GM19455 (cell line): Measurements from ENCODE around the gene GAB2.

Experiments
- ATAC-seq: cut with Tn5 transposase; IDR thresholded peaks from one replicate; pipeline ENCODE4 v1.9.1; 2021; ENCODE audit not compliant: unreplicated experiment

The GAB2 gene

DNA sequence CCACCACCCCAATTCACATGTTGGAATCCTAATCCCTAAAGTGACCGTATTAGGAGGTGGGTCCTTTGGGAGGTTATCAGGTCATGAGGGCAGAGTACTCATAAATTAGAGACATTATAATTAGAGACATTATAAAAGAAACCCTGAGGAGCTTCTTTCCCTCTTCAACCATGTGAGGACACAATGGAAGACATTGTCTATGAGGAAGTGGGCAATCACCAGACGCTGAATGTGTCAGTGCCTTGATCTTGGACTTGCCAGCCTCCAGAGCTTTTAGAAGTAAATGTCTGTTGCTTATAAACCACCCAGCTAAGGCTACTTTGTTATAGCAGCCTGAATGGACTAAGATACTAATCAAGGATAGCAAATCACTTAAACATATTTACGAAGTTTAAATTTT is 14.8 kb downstream of the GAB2 start:
- no peak for ATAC-seq

DNA sequence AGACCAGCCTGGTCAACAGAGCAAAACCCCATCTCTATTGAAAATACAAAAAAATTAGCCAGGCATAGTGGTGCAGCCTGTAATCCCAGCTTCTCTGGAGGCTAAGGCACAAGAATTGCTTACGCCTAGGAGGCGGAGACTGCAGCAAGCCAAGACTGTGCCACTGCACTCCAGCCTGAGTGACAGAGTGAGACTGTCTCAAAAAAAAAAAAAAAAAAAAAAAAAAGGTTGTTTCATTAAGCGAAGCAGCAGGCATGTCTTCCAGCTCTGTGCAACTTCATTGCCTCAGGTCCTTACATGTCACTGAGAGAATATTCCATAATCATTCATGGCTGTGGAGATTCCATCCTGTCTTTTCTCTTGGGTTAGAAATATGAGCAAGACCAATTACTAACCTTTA is 16.9 kb downstream of the GAB2 start:
- ATAC-seq, result no peak

DNA sequence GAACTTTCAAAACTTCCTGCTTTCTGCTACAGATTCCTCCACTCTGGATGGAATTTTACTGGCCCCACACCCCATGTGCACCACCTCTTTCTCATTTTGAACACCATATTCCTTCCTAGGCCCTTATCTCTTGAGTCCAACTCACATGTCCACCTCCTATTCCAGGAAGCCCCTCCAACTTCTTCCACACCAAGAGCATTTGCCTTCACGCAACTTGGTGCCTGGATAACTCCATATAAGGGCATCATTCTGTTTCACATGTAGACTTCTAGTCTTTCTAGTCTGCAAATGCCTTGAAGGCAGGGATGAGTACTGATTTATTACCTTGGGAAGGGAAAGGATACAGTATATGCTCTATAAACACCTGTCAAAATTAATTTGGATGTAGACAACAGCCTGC is 17.5 kb downstream of the GAB2 start:
- no peak for ATAC-seq

DNA sequence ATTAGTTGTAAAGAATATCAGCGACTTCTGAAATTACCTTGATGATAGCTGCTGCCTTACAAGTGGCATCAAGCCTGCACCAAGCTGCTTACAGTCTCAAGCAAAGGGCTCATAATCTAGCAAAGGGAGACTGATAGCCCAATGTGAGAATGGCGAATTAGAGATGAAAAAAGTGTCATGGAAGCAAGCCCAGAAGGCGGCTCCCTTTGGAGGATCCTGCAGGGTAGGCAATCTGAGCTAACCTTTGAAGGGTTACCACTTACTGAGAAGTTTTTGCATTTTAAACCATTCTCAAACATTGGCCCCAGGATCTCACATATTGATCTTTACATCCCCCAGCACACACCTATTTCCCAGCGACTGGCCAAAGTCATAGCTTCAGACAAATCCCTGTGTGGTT is 18.5 kb downstream of the GAB2 start:
- ATAC-seq, result no peak

DNA sequence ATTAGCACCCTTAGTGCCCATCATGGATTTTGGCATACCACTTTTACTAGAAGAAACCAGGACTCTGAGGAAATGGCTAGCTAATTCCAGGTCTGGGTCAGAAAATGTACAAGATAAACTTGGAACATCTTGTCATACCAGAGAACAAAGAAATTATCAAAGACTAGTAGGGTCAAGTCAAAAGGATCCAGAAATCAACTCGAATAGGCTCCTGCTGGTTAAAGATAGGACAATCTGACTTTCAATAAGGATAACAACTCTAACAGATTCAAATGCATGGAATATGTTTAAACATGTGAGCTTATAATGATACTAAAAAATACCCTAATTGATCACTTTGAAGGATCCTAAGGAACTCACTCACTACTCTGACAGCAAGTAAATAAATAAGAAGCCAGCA is 18.9 kb downstream of the GAB2 start:
- no peak for ATAC-seq

DNA sequence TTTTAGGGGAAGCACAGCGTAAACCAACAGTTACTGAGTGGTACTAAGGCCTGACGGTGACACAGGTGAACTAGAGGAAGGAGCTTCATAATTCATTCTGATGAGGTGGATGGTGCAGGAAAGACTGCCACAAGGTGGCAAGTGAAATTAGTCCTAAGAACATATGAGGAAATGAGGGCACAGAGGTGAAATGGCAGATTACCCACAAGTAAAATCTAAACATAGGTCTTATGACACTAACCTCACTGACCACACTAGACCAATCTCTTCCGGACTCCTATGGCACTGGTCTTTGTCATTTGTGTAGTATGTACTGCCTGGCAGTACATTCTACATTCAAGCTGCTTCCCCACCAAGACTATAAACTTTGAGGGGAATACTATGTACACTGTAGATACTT is 20.2 kb downstream of the GAB2 start:
- no peak for ATAC-seq

DNA sequence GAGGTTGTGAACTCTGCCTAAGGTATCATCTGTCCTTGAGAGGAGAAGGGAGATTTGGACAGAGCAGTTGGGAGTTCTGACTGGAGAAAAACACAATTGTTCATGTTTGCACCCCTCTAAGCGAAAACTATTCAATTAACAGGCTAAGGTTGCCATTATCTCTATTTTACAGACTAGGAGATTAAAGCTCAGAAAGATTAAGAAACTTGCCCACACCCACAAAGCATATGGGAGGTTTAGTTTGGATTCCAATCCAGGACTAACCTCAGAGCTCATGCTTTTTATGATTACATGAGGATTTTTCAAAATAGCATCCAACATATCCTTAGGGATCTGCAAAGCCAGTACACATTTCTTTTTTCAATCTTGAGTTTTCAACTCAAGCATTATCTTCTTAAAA is 22.0 kb downstream of the GAB2 start:
- no peak for ATAC-seq

DNA sequence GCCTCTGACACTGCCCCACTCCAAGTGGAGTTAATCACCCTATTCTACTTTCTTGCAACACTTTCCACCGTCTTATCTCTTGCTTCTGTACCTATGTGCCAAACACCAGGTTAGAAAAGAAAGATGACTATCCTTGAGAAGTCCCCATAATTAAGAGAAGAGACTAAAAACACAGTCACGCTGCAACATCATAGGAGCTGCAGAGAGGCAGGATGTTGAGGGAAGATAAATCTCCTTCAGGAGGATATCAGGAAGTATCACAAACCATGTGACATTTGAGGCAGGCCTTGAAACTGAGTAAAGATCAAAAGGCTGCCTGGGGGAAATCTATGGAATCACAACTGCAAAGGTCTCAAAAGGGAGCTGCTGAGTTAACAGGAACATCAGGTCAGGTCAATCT is 24.8 kb downstream of the GAB2 start:
- ATAC-seq, result no peak

DNA sequence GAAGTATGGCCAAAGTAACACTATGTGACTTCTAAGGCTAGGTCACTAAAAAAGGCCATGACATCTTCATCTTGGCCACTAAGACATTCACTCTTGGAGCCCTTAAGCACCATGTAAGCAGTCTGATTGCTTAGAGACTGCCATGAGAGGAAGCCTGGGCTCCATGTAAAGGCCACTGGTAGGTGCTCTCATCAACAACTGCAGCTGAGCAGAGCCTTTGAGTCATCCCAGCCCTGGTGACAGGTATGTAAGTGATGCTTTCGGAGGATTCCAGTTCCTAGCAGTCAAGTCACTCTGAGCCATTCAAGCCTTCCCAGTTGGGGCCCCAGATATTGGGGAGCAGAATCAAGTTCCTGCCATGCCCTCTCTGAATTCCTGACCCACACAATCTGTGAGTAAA is 26.2 kb downstream of the GAB2 start:
- ATAC-seq, result no peak

DNA sequence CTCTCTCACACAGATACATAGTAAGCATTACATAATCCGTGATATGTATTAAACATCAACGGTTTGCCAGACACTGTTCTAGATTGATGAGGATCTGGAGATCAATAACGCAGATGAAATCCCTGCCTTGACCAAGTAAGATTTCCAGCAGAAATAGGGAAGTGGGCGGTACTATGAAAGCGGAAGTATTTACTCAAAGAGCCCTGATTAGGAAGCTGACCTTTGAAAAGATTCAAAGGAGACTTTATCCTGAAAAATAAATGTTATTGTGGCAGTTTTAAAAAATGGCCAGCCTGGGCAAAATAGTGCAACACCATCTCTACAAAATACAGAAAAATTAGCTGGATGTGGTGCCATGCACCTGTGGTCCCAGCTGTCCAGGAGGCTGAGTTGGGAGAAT is 26.8 kb downstream of the GAB2 start:
- no peak for ATAC-seq

DNA sequence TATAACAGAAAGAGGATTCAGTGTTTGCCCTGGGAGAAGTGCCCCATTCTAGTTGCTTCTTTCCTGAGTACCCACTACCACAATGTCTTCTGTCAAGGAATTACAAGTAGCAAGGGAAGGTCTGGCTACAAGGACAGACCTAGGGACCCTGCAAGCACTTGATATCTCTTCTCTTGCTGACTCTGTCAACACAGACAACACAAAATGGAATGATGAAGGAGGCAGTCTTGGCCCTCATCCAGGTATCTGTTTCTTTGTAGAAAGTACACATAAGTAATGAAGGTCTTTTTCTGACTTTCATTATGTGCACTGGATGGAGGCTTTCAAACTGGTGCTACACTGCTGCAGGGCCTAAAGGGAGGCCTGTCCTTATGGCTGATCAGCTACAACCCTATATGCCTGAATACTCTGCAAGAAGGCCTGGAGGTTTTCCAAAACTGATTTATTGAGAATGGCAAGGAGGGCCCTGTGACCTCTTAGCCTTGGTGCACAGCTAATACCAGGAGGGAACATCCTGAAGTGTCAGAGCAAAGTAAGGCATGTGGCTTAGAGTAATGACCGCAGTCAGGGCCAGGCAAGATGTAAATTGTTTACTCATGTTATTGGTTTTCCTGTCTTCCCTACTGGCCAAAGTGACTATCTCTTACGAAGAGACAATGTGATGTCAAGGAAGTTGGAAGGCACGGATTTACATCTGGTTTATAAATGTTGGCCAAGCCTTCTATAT is 31.2 kb downstream of the GAB2 start:
- ATAC-seq, result no peak

DNA sequence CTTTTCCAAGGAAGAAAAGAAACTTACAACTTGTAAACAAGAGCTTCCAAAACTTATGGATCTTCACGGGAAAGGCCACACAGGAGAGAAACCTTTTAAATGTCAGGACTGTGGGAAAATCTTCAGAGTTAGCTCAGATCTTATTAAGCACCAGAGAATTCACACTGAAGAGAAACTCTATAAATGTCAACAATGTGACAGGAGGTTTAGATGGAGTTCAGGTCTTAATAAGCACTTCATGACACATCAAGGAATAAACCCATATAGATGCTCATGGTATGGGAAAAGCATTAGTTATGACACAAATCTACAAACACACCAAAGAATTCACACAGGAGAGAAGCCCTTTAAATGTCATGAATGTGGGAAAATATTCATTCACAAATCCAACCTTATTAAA is 32.4 kb downstream of the GAB2 start:
- ATAC-seq, result no peak

DNA sequence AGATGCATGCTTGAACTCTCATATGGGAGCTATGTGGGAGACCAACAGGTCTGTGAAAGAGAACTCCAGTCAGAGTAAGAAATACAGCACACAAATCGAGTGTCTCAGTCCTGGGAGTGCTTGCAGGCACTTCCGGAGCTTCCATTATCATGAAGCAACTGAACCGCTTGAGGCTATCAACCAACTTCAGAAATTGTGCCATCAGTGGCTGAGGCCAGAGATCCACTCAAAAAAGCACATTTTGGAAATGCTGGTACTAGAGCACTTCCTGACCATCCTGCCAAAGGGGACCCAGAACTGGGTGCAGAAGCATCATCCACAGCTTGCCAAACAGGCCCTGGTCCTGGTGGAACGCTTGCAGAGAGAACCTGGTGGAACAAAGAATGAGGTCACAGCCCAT is 33.4 kb downstream of the GAB2 start:
- no peak for ATAC-seq

DNA sequence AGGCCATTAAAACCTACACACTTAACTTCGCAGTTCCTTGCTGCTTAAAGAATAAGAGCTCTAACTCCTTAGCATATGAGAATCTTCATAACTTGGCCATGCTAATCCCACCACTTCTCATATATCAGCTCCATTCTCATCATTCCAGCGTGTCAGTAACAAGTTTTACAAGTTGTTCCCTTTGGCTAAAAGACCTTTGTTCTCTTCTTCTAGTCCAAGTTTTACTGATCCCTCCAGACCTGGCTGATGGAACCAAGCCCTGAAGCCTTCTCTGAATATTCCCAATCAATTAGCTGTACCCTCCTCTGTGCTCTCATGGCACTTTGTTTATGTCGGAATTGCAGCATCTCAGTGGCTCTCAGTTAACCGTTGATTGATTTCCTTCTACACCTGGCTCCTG is 35.8 kb downstream of the GAB2 start:
- ATAC-seq, result no peak

DNA sequence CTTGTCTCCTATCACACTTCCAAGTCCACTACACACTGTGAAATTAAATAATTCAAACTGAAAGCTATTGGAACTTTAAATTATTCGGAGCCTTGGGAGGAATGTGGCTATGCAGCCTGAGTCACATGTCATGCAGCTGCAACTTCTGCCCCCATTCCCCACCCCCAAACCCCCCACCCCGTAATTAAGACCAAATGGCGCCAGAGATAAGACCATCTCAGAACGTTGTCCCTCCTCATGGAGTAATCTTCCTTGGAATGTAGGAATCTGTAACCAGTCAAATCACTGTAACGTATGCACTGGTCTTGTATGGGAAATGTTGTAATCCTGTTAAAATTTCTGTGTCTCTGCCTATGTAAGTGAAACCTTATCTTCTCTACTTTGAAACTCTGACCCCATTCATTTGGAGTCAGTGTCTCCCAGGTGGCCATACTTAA is 37.0 kb downstream of the GAB2 start:
- ATAC-seq, result no peak

DNA sequence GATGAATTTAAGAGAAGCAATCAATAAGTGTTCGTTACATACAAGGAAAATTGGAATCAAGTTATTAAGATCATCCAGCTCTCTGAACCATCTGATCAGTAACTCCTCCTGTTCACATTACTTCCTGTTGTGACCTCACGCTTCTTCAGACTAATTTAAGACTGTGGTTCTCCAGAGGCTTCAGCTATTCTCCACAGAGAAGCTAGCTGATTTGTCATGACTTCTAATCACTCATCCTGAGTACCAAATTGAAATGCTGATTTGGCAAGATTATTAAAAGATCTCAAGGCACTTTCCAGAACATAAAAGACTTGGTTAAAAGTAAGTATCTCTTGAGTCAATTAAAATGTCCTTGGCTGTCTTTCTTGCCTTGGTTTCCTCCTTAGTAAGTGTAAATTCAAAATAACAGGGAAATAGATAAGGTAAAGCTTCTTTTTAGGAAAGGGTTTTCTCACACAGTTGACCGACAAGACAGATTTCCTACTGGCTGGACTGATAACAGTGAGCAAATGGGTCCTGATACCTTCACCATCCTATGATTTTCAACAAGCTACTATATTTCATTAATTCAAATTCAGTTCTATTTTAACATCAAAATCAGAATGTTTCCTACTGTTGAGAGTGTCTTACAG is 38.5 kb downstream of the GAB2 start:
- ATAC-seq, result no peak

DNA sequence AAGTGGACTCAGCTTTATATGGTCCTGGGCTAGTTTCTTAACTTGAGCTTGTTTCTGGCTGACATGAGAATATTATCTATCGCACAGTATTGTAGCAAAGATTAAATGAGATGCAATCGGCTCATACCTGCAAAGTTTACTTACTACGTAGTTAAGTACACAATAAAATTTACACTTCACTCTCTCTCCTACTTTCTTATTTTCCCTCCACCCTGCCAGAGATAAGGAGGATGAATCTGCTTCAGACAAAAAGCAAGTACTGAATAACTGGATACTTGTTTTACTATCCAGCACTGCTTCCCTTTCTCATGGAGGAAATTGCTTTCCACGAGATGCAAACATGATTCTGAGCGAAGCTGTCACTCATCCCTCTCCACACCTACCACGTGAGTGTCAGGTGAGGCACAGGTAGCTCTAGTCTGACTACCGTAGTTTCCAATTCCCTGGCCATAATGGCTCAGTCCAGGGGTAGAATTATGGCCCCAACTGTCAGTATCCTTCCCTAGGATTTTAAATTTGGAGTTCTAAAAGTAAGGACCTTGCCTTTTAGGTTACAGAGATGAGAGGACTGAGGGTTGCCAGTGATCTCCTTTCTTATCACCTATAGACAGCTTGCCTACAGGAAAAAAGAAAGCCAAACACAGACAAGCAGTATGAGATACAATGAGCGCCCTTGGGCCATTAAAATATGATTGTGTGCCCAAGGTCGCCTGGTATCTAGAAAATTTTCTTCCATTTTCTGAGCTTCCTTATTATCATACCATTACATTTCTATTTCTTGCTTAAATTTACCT is 39.8 kb downstream of the GAB2 start:
- no peak for ATAC-seq

DNA sequence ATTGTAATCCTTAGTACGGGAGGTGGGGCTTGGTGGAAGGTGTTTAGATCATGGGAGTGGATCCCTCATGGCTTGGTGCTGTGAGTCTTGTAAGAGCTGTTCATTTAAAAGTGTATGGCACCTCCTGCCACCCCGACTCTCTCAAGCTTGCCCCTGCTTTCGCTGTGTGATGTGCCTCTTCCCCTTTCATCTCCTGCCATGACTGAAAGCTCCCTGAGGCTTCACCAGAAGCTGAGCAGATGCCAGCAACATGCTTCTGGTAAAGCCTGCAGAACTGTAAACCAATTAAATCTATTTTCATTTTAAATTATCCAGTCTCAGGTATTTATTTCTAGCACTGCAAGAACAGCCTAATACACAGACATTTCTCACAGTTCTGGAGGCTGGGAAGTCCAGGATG is 40.8 kb downstream of the GAB2 start:
- ATAC-seq, result no peak

DNA sequence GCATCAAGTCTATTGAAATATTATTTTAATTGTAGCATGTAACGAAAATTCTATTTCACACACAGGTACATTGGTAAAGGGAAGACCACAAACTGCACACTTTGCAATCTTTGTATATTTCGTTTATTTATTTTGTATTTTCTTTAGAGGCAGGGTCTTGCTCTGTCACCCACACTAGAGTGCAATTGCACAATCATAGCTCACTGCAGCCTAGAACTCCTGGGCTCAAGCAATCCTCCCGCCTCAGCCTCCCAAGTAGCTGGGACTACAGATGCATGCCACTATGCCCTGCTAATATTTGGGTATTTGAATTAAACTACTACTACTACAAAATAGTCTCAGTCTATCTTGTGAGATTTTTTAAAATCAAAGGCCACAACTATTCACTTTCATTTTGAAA is 42.7 kb downstream of the GAB2 start:
- no peak for ATAC-seq

DNA sequence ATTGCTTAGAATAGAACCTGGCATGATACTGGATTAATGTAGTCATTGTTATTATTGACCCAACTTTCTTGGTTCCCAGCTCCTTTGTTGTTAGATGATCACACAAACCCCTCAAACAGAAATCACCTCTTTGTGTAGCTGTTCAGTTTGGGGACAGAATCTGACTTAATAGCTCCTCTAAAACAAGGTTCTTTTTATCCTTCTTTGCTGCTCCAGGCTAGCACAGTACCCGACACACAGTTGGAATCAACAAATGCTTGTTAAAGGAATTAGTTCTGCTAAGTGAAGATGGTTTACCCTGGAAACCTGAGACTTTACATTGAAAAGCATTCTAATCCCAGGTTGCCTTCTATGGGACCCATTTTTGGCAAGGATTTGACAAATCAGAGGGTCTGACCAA is 43.9 kb downstream of the GAB2 start:
- no peak for ATAC-seq

DNA sequence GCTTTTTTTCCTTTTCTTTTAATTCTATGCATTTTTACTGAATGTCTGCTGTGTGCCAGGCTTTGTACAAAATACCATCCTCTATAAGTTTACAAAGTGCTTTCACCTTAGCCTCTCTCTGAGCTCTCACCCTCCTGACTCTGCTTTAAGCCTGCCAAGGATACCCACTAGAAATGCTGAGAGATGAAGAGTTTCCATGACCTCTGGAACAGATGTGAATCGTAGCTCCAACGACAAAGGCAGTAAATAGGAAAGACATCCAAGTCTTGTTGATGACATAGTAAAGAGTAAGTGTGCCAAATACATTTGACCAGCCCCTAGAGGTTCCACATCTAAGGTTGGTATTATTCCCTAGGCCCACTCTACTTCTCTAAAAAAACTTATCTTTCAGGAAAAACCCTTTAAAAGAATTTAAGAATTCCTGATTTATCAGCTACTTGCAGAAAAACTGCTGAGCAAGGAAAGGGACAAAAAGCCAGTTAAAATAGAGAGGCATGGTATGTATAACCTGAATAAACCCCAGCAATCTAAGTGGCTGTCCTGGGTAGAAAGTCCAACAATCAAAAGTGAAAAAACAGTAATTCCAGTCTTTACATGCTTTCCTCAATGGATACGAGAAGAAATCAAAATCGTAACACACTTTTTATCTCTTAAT is 45.4 kb downstream of the GAB2 start:
- ATAC-seq, result no peak
